GM12801 (cell line): ENCODE results near the gene ZNF548.

Source experiments
- CTCF ChIP-seq: IDR thresholded peaks from one replicate; pipeline ENCODE4 v1.5.1; 2011; ENCODE audit warnings: control low read depth; ENCODE audit not compliant: insufficient read length; ENCODE audit errors: extremely low read depth

Gene ZNF548

GRCh38 chr19:57436417-57436816, 46.8 kb downstream of the ZNF548 start:
- no peak for TF ChIP-seq CTCF

GRCh38 chr19:57437931-57438330, 48.3 kb downstream of the ZNF548 start:
- TF ChIP-seq CTCF, result no peak

- TF ChIP-seq CTCF, result no peak
Measured at GRCh38 chr19:57438925-57439324, 49.3 kb downstream of the ZNF548 start.

GRCh38 chr19:57441979-57442752, 52.5 kb downstream of the ZNF548 start:
- TF ChIP-seq CTCF, result no peak

- TF ChIP-seq CTCF, result no peak
Measured at GRCh38 chr19:57443121-57443696, 53.6 kb downstream of the ZNF548 start.

GRCh38 chr19:57452307-57452706, 62.7 kb downstream of the ZNF548 start:
- TF ChIP-seq CTCF, result no peak
